Osteocyte (in vitro differentiated cells): ENCODE measurements around the gene TNXB. TPM values are rescaled to one million over a fixed set of nuclear protein-coding genes. Genes with fewer than 3 reads are reported as not detected.
"Not testable (repeated sequence)": the region's sequence is repeated elsewhere in the genome, so short reads cannot be mapped to it uniquely, and the experiment has no call there.

ENCODE experiments used
- DNase-seq: peaks from one replicate; pipeline ENCODE4 v3.0.0; 2021; ENCODE audit warnings: mixed read lengths; ENCODE audit not compliant: unreplicated experiment; ENCODE audit errors: extremely low spot score
- H3K27ac Mint-ChIP-seq: one replicate; pipeline ENCODE4 v1.8.0; 2021; ENCODE audit warnings: mild to moderate bottlenecking, mixed read lengths; ENCODE audit not compliant: unreplicated experiment
- H3K27me3 Mint-ChIP-seq: one replicate; pipeline ENCODE4 v1.8.0; 2021; ENCODE audit warnings: mixed read lengths; ENCODE audit not compliant: unreplicated experiment
- H3K36me3 Mint-ChIP-seq: one replicate; pipeline ENCODE4 v1.8.0; 2021; ENCODE audit warnings: mixed read lengths; ENCODE audit not compliant: unreplicated experiment
- H3K4me1 Mint-ChIP-seq: one replicate; pipeline ENCODE4 v1.8.0; 2021; ENCODE audit warnings: mixed read lengths; ENCODE audit not compliant: unreplicated experiment
- H3K4me3 Mint-ChIP-seq: one replicate; pipeline ENCODE4 v1.8.0; 2021; ENCODE audit warnings: mild to moderate bottlenecking, moderate library complexity, mixed read lengths; ENCODE audit not compliant: unreplicated experiment
- H3K9me3 Mint-ChIP-seq: one replicate; pipeline ENCODE4 v1.8.0; 2021; ENCODE audit warnings: mixed read lengths; ENCODE audit not compliant: unreplicated experiment
- CTCF ChIP-seq: fragments of 200-600 bp; sonication (generic); IDR thresholded peaks from 2 replicates; pipeline ENCODE4 v1.5.0; 2021; ENCODE audit warnings: antibody characterized with exemption, mild to moderate bottlenecking, moderate library complexity
- total RNA-seq: library from RNA; stranded (reverse); gene quantifications from 2 replicates; pipeline ENCODE4 v1.2.1, GENCODE V29; 2021

Gene TNXB
- total RNA-seq, 1 donor from 2014 or later: 13.9 TPM

DNA sequence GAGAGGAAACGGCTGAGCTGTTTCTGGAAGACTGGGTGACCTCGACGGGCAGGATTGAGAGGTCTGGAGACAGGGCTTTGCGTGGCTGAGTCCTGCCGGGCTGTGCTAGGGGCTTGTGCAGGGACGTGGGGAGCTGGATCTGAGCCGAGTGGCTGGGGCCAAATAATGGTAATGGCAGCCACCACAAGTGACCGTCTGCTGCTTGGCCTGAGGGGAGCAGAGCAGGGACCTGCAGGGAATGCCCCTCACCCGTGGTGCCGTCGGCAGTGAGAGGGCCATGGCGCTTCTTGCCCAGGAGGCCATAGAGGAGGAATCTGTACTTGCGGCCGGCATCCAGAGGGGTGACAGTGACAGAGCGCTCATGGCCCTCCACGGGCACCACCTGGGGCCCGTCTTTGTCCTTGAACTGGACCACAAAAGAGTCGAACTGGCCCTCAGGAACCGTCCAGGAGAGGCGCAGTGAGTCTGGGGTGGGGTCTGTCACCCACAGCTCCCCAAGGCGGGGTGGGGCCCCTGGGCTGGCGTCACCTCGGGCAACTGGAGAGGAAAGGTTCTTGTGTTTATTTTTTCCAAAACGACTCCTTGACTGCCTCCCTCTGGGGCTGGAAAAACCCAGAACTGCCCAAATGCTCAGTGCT is 39.1 kb downstream of the TNXB start:
- Mint-ChIP-seq H3K9me3 (no peaks in the 10 kb centered on the region), H3K27ac (no peak overlapping the region), H3K4me1 (peaks cover 24% of the 10 kb centered on the region), H3K4me3 (no peak overlapping the region), H3K27me3 (peaks cover 3% of the 10 kb centered on the region), H3K36me3 (no peaks in the 10 kb centered on the region)
- TF ChIP-seq CTCF: no peak
- DNase-seq: no peak

GRCh38 chr6:32069460-32069859 is 39.7 kb downstream of the TNXB start:
- H3K4me1 Mint-ChIP-seq: peaks cover 22% of the 10 kb centered on the region
- H3K36me3 Mint-ChIP-seq: no peaks in the 10 kb centered on the region
- H3K27me3 Mint-ChIP-seq: peaks cover 3% of the 10 kb centered on the region

DNA sequence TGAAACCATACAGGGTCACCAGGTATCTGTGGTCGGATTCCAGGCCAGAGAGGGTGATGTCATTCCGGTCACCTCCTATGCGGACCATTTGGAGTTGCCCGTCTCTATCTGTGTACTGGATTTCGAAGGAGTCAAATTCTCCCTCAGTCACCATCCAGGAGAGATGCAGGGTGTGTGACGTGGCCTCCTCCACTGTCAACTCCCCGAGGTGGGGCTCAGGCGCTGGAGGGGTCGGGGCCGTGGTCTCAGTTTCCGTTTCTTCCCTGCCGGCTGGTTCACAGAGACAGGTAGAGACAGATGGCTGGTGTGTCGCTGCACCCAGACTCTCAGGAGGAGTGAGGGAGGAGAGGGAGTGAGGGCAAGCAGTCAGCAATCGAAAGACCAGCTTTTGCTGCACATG is 40.3 kb downstream of the TNXB start:
- H3K27ac Mint-ChIP-seq: no peak overlapping the region
- TF ChIP-seq CTCF: no peak
- peaks cover 1% of the 10 kb centered on the region for H3K36me3 Mint-ChIP-seq
- peaks cover 4% of the 10 kb centered on the region for H3K27me3 Mint-ChIP-seq
- peaks cover 22% of the 10 kb centered on the region for H3K4me1 Mint-ChIP-seq
- DNase-seq: no peak
- no peaks in the 10 kb centered on the region for H3K9me3 Mint-ChIP-seq
- no peak overlapping the region for H3K4me3 Mint-ChIP-seq

More at GRCh38 chr6:32069460-32069859, 39.7 kb downstream of the TNXB start:
- Mint-ChIP-seq H3K9me3 (no peaks in the 10 kb centered on the region), H3K27ac (no peak overlapping the region), H3K4me3 (no peak overlapping the region)
- no peak for TF ChIP-seq CTCF
- DNase-seq: no peak

DNA sequence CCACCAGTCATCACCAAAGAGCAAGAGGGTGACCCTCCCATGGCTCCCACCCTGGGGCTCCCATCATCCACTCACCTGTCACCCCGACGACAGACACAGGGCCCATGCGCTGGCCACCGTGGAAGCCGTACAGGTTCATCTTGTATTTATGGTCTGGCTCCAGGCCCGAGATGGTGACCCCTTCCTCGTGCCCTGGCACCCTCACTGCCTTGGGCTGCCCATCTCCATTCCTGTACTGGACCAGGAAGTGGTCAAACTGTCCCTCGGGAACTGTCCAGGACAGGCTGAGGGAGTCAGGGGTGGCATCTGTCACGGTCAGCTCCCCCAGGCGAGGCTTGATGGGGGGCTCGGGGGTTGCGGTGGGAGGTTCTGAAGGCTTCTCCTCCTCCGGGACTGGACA is 40.8 kb downstream of the TNXB start:
- H3K27ac Mint-ChIP-seq, H3K4me3 Mint-ChIP-seq, DNase-seq, H3K27me3 Mint-ChIP-seq, H3K36me3 Mint-ChIP-seq, H3K9me3 Mint-ChIP-seq: not testable (repeated sequence)
- H3K4me1 Mint-ChIP-seq: peaks cover 18% of the 10 kb centered on the region

DNA sequence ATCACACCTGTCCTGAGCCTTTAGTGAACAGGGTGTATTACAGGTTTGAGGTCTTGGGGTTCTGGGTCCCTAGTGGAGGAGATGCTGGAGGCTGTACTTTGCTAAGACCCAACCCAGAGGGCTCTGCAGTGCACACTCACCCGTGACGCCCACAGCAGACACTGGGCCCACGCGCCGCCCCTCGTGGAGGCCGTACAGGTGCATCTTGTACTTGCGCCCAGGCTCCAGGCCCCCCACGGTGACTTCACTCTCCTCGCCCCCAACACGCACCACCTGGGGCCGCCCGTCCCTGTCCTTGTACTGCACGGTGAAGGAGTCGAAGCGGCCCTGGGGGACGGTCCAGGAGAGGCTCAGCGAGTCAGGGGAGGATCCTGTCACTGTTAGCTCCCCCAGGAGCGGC is 41.6 kb downstream of the TNXB start:
- not testable (repeated sequence) for H3K4me3 Mint-ChIP-seq, DNase-seq, H3K27ac Mint-ChIP-seq, H3K36me3 Mint-ChIP-seq, H3K27me3 Mint-ChIP-seq, H3K9me3 Mint-ChIP-seq
- peaks cover 13% of the 10 kb centered on the region for H3K4me1 Mint-ChIP-seq

DNA sequence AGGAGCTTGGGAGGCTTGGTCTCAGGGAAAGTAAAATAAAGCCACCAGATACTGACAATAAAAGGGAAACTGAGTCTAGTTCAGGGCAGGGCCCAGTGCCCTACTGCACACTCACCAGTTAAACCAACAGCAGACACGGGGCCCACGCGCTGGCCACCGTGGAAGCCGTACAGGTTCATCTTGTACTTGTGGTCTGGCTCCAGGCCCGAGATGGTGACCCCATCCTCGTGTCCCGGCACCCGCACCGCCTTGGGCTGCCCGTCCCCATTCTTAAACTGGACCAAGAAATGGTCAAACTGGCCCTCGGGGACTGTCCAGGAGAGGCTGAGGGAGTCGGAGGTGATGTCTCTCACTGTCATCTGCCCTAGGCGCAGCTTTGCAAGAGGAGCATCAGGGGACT is 44.4 kb downstream of the TNXB start:
- Mint-ChIP-seq H3K36me3 (peaks cover 2% of the 10 kb centered on the region), H3K4me3 (no peak overlapping the region), H3K9me3 (no peaks in the 10 kb centered on the region), H3K4me1 (no peaks in the 10 kb centered on the region), H3K27me3 (peaks cover 2% of the 10 kb centered on the region), H3K27ac (no peak overlapping the region)
- no peak for DNase-seq
- no peak for TF ChIP-seq CTCF
